Dermis blood vessel endothelial cell (primary cell): Measurements from ENCODE around the gene PCDHB13. TPM values are rescaled to one million over a fixed set of nuclear protein-coding genes. Genes with fewer than 3 reads are reported as not detected.

Source experiments
- total RNA-seq: library from RNA; depleted of rRNA; stranded (reverse); fragments of >200 nt; gene quantifications from 2 replicates; pipeline ENCODE4 v1.2.3, GENCODE V29; 2014

PCDHB13 gene
- total RNA-seq, 1 donor from 2014 or later, result 1.4 TPM

Other genes with a start within 250 kb of the PCDHB13 start
- gene PCDHAC2, start 247.4 kb upstream of the PCDHB13 start, total RNA-seq, result 0.28 and 0.34 TPM in 2 replicates
- not detected in 2 replicates for gene PCDHB1, start 162.5 kb upstream of the PCDHB13 start, total RNA-seq
- 0.88 and 1.4 TPM in 2 replicates for gene PCDHB2, start 119.3 kb upstream of the PCDHB13 start, total RNA-seq
- 0.51 TPM in 2 replicates for gene PCDHB3, start 113.4 kb upstream of the PCDHB13 start, total RNA-seq
- 0.17 and 0.19 TPM in 2 replicates for gene PCDHB4, start 92.1 kb upstream of the PCDHB13 start, total RNA-seq
- 1.2 and 1.7 TPM in 2 replicates for gene PCDHB5, start 78.7 kb upstream of the PCDHB13 start, total RNA-seq
- 0.05 and 0.17 TPM in 2 replicates for gene PCDHB6, start 63.9 kb upstream of the PCDHB13 start, total RNA-seq
- gene PCDHB7, start 41.3 kb upstream of the PCDHB13 start, total RNA-seq, result 0.68 and 0.74 TPM in 2 replicates
- 0.14 and 0.34 TPM in 2 replicates for gene PCDHB8, start 36.1 kb upstream of the PCDHB13 start, total RNA-seq
- gene PCDHB16, start 31.5 kb upstream of the PCDHB13 start, total RNA-seq, result 0.17 and 0.23 TPM in 2 replicates
- 0.14 and 0.17 TPM in 2 replicates for gene PCDHB9, start 26.8 kb upstream of the PCDHB13 start, total RNA-seq
- gene PCDHB10, start 21.6 kb upstream of the PCDHB13 start, total RNA-seq, result 0.51 and 0.70 TPM in 2 replicates
- gene PCDHB11, start 14.3 kb upstream of the PCDHB13 start, total RNA-seq, result 0.17 and 0.19 TPM in 2 replicates
- gene PCDHB12, start 5.2 kb upstream of the PCDHB13 start, total RNA-seq, result 0.47 and 0.68 TPM in 2 replicates
- 0.98 and 1.0 TPM in 2 replicates for gene PCDHB14, start 9.4 kb downstream of the PCDHB13 start, total RNA-seq
- 0.65 and 1.0 TPM in 2 replicates for gene PCDHB15, start 31.5 kb downstream of the PCDHB13 start, total RNA-seq
- gene SLC25A2, start 90.1 kb downstream of the PCDHB13 start, total RNA-seq, result 0.09 and 0.34 TPM in 2 replicates
- gene TAF7, start 106.9 kb downstream of the PCDHB13 start, total RNA-seq, result 60.6 and 78.3 TPM in 2 replicates
- gene PCDHGA1, start 116.6 kb downstream of the PCDHB13 start, total RNA-seq, result 0.33 and 0.34 TPM in 2 replicates
- 1.4 TPM in 2 replicates for gene PCDHGA2, start 124.8 kb downstream of the PCDHB13 start, total RNA-seq
- gene PCDHGA3, start 129.9 kb downstream of the PCDHB13 start, total RNA-seq, result 0.70 and 1.2 TPM in 2 replicates
- gene PCDHGB1, start 136.2 kb downstream of the PCDHB13 start, total RNA-seq, result 1.4 and 1.5 TPM in 2 replicates
- gene PCDHGA4, start 141.1 kb downstream of the PCDHB13 start, total RNA-seq, result 2.2 and 3.4 TPM in 2 replicates
- 0.51 and 1.7 TPM in 2 replicates for gene PCDHGB2, start 146.1 kb downstream of the PCDHB13 start, total RNA-seq
- 0.74 and 0.85 TPM in 2 replicates for gene PCDHGA5, start 150.2 kb downstream of the PCDHB13 start, total RNA-seq
- 3.6 and 3.7 TPM in 2 replicates for gene PCDHGB3, start 156.3 kb downstream of the PCDHB13 start, total RNA-seq
- gene PCDHGA6, start 160.0 kb downstream of the PCDHB13 start, total RNA-seq, result 2.2 TPM in 2 replicates
- gene PCDHGA7, start 168.8 kb downstream of the PCDHB13 start, total RNA-seq, result 1.0 and 1.3 TPM in 2 replicates
- 11.3 and 14.5 TPM in 2 replicates for gene PCDHGB4, start 173.8 kb downstream of the PCDHB13 start, total RNA-seq
- 0.74 and 1.4 TPM in 2 replicates for gene PCDHGA8, start 178.7 kb downstream of the PCDHB13 start, total RNA-seq
- 11.9 and 16.7 TPM in 2 replicates for gene PCDHGB5, start 184.0 kb downstream of the PCDHB13 start, total RNA-seq
- gene PCDHGA9, start 188.9 kb downstream of the PCDHB13 start, total RNA-seq, result 2.9 and 3.6 TPM in 2 replicates
- gene PCDHGB6, start 194.1 kb downstream of the PCDHB13 start, total RNA-seq, result 2.9 and 3.7 TPM in 2 replicates
- 4.7 and 6.0 TPM in 2 replicates for gene PCDHGA10, start 199.1 kb downstream of the PCDHB13 start, total RNA-seq
- gene PCDHGB7, start 203.8 kb downstream of the PCDHB13 start, total RNA-seq, result 10.2 and 11.9 TPM in 2 replicates
- gene PCDHGA11, start 207.1 kb downstream of the PCDHB13 start, total RNA-seq, result 6.8 and 10.6 TPM in 2 replicates
- gene PCDHGA12, start 216.6 kb downstream of the PCDHB13 start, total RNA-seq, result 4.1 and 4.6 TPM in 2 replicates